ENCODE measurements around the gene ATP23.

ATP23 gene

GRCh38 chr12:57941165-57941894, at the start of gene ATP23:
TSS of gene ATP23 (plus strand) at chr12:57941567. CDS start at chr12:57941702, 135 bp downstream.
- peak; percentile 32 for DNase-seq (ENCODE audit: low read depth)

- no peak for DNase-seq (ENCODE audit: low read depth)
Measured at GRCh38 chr12:57892232-57892972, 49.0 kb upstream of the ATP23 start.

GRCh38 chr12:57893431-57894353, 47.7 kb upstream of the ATP23 start:
- no peak for DNase-seq (ENCODE audit: low read depth)

- no peak for DNase-seq (ENCODE audit: low read depth)
Measured at GRCh38 chr12:57894399-57895292, 46.7 kb upstream of the ATP23 start.

GRCh38 chr12:57895389-57896114, 45.8 kb upstream of the ATP23 start:
- DNase-seq (ENCODE audit: low read depth), result no peak

GRCh38 chr12:57896115-57896433, 45.3 kb upstream of the ATP23 start:
- no peak for DNase-seq (ENCODE audit: low read depth)

GRCh38 chr12:57896434-57897201, 44.7 kb upstream of the ATP23 start:
- DNase-seq (ENCODE audit: low read depth), result no peak

- no peak for DNase-seq (ENCODE audit: low read depth)
Measured at GRCh38 chr12:57897286-57897974, 43.9 kb upstream of the ATP23 start.

GRCh38 chr12:57898308-57898970, 42.9 kb upstream of the ATP23 start:
- no peak for DNase-seq (ENCODE audit: low read depth)

GRCh38 chr12:57899010-57899662, 42.2 kb upstream of the ATP23 start:
- no peak for DNase-seq (ENCODE audit: low read depth)

GRCh38 chr12:57902478-57902969, 38.8 kb upstream of the ATP23 start:
- no peak for DNase-seq (ENCODE audit: low read depth)

- no peak for DNase-seq (ENCODE audit: low read depth)
Measured at GRCh38 chr12:57904426-57904825, 36.9 kb upstream of the ATP23 start.

- DNase-seq (ENCODE audit: low read depth), result no peak
Measured at GRCh38 chr12:57904848-57905811, 36.2 kb upstream of the ATP23 start.

GRCh38 chr12:57905812-57906475, 35.4 kb upstream of the ATP23 start:
- DNase-seq (ENCODE audit: low read depth), result no peak

- no peak for DNase-seq (ENCODE audit: low read depth)
Measured at GRCh38 chr12:57906821-57907220, 34.5 kb upstream of the ATP23 start.

GRCh38 chr12:57907281-57907680, 34.1 kb upstream of the ATP23 start:
- DNase-seq (ENCODE audit: low read depth), result no peak
